MM.1S (cell line): ENCODE data around the gene SEC63.

ENCODE experiments used
- DNase-seq: peaks from one replicate; pipeline ENCODE4 v3.0.0-alpha.2; 2015
- H2AFZ ChIP-seq: fragments of 300-600 bp; sonication (generic); 2 replicates; pipeline ENCODE4 v1.6.0; 2016; ENCODE audit warnings: antibody characterized with exemption, low read length
- H3F3A ChIP-seq: fragments of 300-600 bp; sonication (generic); 2 replicates; pipeline ENCODE4 v1.6.1; 2016; ENCODE audit warnings: mild to moderate bottlenecking, antibody characterized with exemption, low read length, moderate library complexity, mixed read lengths; ENCODE audit not compliant: insufficient read depth
- H3K27ac ChIP-seq: fragments of 300-600 bp; sonication (generic); 2 replicates; pipeline ENCODE4 v1.5.1; 2016; ENCODE audit warnings: mild to moderate bottlenecking, low read length
- H3K27me3 ChIP-seq: fragments of 300-600 bp; sonication (generic); replicated peaks from 2 replicates; pipeline ENCODE4 v1.6.0; 2016; ENCODE audit warnings: low read length; ENCODE audit not compliant: insufficient read depth
- H3K36me3 ChIP-seq: fragments of 300-600 bp; sonication (generic); replicated peaks from 2 replicates; pipeline ENCODE4 v1.6.1; 2016; ENCODE audit warnings: mild to moderate bottlenecking, low read length, mixed read lengths; ENCODE audit not compliant: insufficient read depth
- H3K4me1 ChIP-seq: fragments of 300-600 bp; sonication (generic); 2 replicates; pipeline ENCODE4 v1.6.1; 2016; ENCODE audit warnings: low read length, mixed read lengths
- H3K4me2 ChIP-seq: fragments of 300-600 bp; sonication (generic); 2 replicates; pipeline ENCODE4 v1.6.0; 2016; ENCODE audit warnings: low read depth, low read length
- H3K4me3 ChIP-seq: fragments of 300-600 bp; sonication (generic); 2 replicates; pipeline ENCODE4 v1.5.1; 2016; ENCODE audit warnings: low read length, mixed read lengths
- H3K79me2 ChIP-seq: fragments of 300-600 bp; sonication (generic); 2 replicates; pipeline ENCODE4 v1.6.1; 2016; ENCODE audit warnings: mixed run types, low read length, mixed read lengths
- H3K9ac ChIP-seq: fragments of 300-600 bp; sonication (generic); 2 replicates; pipeline ENCODE4 v1.6.1; 2016; ENCODE audit warnings: low read length, mixed read lengths
- H3K9me2 ChIP-seq: fragments of 300-600 bp; sonication (generic); replicated peaks from 2 replicates; pipeline ENCODE4 v1.6.1; 2016; ENCODE audit warnings: mild to moderate bottlenecking, low read length, mixed read lengths; ENCODE audit not compliant: insufficient read depth
- H3K9me3 ChIP-seq: fragments of 300-600 bp; sonication (generic); replicated peaks from 2 replicates; pipeline ENCODE4 v1.6.1; 2016; ENCODE audit warnings: mild to moderate bottlenecking, low read length, mixed read lengths; ENCODE audit not compliant: insufficient read depth
- H4K20me1 ChIP-seq: fragments of 300-600 bp; sonication (generic); 2 replicates; pipeline ENCODE4 v1.6.1; 2016; ENCODE audit warnings: mild to moderate bottlenecking, low read length, moderate library complexity, mixed read lengths; ENCODE audit not compliant: insufficient read depth
- EZH2 ChIP-seq: fragments of 300-600 bp; sonication (generic); optimal IDR thresholded peaks from 2 replicates; pipeline ENCODE3; 2017; ENCODE audit warnings: low read depth, mild to moderate bottlenecking, antibody characterized with exemption, low read length, mixed read lengths
- EZH2phosphoT487 ChIP-seq: fragments of 300-600 bp; sonication (generic); IDR thresholded peaks from 2 replicates; pipeline ENCODE4 v1.6.1; 2018; ENCODE audit warnings: antibody characterized with exemption, low read length
- TF ChIP-seq, protein P1 (sequence below): fragments of 300-600 bp; sonication (generic); IDR thresholded peaks from 2 replicates; pipeline ENCODE4 v1.5.1; 2016; ENCODE audit warnings: antibody characterized with exemption, low read length, mixed read lengths

Gene SEC63

DNA sequence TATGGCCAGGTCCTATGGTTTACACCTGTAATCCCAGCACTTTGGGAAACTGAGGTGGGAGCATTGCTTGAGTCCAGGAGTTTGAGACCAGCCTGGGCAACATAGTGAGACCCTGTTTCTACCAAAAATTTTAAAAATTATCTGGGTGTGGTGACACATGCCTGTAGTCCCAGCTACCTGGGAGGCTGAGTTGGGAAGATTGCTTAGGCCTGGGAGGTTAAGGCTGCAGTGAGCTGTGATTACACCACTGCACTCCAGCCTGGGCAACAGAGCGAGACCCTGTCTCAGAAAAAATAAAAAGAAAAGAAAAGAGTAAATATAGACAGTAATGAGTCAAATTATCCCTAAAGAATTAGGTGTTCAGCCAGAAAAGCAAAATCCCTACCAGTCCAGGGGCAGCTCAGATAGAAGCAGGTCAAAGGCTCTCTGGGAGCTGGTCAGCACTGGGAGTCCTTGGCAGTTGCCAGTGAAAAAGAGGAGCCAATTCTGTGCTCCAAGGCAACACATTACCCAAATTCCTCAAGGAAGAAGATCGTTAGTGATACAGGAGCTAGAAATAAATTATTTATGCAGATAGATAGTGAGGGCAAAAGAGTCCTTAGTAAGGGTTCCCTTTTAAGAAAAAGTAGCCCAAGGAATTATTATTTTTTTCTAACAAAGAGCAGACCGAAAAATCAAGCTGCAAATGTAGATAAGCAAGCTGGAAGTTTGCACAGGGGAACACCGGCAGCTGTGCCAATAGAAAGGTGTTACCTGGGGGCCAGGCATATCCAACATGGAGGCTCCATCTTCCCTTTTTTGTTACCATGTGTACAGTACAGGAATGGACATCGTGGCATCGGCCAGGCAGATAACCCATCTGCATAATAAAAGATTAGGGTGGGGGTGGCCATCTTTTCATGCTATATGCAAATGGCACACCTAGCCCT, 31.4 kb upstream of the SEC63 start:
- no peaks in the 10 kb centered on the region for H3K9me3 ChIP-seq
- no peaks in the 10 kb centered on the region for H3F3A ChIP-seq
- TF ChIP-seq EZH2 (no peak), EZH2phosphoT487 (no peak)
- TF ChIP-seq, protein P1, sequence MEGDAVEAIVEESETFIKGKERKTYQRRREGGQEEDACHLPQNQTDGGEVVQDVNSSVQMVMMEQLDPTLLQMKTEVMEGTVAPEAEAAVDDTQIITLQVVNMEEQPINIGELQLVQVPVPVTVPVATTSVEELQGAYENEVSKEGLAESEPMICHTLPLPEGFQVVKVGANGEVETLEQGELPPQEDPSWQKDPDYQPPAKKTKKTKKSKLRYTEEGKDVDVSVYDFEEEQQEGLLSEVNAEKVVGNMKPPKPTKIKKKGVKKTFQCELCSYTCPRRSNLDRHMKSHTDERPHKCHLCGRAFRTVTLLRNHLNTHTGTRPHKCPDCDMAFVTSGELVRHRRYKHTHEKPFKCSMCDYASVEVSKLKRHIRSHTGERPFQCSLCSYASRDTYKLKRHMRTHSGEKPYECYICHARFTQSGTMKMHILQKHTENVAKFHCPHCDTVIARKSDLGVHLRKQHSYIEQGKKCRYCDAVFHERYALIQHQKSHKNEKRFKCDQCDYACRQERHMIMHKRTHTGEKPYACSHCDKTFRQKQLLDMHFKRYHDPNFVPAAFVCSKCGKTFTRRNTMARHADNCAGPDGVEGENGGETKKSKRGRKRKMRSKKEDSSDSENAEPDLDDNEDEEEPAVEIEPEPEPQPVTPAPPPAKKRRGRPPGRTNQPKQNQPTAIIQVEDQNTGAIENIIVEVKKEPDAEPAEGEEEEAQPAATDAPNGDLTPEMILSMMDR = no peak
- H3K27ac ChIP-seq = no peak overlapping the region
- no peaks in the 10 kb centered on the region for H3K27me3 ChIP-seq
- DNase-seq = no peak
- no peak overlapping the region for H3K4me2 ChIP-seq
- no peaks in the 10 kb centered on the region for H3K9me2 ChIP-seq
- H3K9ac ChIP-seq = no peak overlapping the region
- no peaks in the 10 kb centered on the region for H4K20me1 ChIP-seq
- H3K4me1 ChIP-seq = no peaks in the 10 kb centered on the region
- no peak overlapping the region for H3K4me3 ChIP-seq
- H3K36me3 ChIP-seq = no peaks in the 10 kb centered on the region
- H3K79me2 ChIP-seq = no peaks in the 10 kb centered on the region
- no peak overlapping the region for H2AFZ ChIP-seq

DNA sequence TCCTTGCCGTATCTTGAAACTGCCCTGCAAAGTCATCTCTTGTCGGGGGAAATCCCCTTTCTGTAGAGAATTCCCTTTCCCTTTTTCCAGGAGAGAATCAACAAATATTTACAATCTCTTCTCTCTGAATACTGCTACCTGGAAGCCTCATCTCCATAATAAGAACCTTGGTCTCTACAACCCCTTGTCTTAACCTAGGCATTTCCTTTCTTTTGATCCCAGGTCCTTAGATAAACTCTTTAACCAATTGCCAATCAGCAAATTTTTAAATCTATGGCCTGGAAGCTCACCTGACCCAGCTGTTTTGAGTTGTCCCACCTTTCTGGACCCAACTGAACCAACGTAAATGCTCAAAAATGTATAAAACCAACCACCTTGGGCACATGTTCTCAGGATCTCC, 30.6 kb upstream of the SEC63 start:
- no peaks in the 10 kb centered on the region for H3K27me3 ChIP-seq
- H3K9me2 ChIP-seq = no peaks in the 10 kb centered on the region
- H3K79me2 ChIP-seq = no peaks in the 10 kb centered on the region
- no peak overlapping the region for H3K4me3 ChIP-seq
- H3K27ac ChIP-seq = no peak overlapping the region
- H2AFZ ChIP-seq = no peak overlapping the region
- no peak for TF ChIP-seq EZH2
- no peak for TF ChIP-seq EZH2phosphoT487
- TF ChIP-seq, protein P1 = no peak
- no peaks in the 10 kb centered on the region for H3F3A ChIP-seq
- no peaks in the 10 kb centered on the region for H4K20me1 ChIP-seq
- no peaks in the 10 kb centered on the region for H3K4me1 ChIP-seq
- H3K4me2 ChIP-seq = no peak overlapping the region
- H3K9ac ChIP-seq = no peak overlapping the region
- H3K9me3 ChIP-seq = no peaks in the 10 kb centered on the region
- DNase-seq = no peak
- H3K36me3 ChIP-seq = no peaks in the 10 kb centered on the region

DNA sequence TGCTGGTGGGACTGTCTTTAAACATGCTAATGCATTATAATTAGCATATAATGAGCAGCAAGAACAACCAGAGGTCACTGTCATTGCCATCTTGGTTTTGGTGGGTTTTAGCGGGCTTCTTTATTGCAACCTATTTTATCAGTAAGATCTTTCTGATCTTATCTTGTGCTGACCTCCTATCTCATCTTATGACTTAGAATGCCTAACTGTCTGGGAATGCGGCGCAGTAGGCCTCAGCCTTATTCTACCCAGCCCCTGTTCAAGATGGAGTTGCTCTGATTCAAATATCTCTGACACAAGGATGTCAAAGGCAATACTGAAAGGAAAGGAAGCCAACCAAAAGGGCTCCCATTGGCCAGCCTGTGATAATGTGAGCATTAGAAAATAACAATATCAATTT, 29.8 kb upstream of the SEC63 start:
- H3K9me2 ChIP-seq = no peaks in the 10 kb centered on the region
- no peaks in the 10 kb centered on the region for H3K4me1 ChIP-seq
- no peaks in the 10 kb centered on the region for H3K9me3 ChIP-seq
- H3K36me3 ChIP-seq = no peaks in the 10 kb centered on the region
- H3K27ac ChIP-seq = no peak overlapping the region
- no peak overlapping the region for H3K9ac ChIP-seq
- H3K4me2 ChIP-seq = no peak overlapping the region
- no peak overlapping the region for H2AFZ ChIP-seq
- no peak for DNase-seq
- TF ChIP-seq EZH2phosphoT487 (no peak), EZH2 (no peak)
- TF ChIP-seq, protein P1 = no peak
- no peaks in the 10 kb centered on the region for H3K27me3 ChIP-seq
- no peaks in the 10 kb centered on the region for H3F3A ChIP-seq
- H3K4me3 ChIP-seq = no peak overlapping the region
- no peaks in the 10 kb centered on the region for H3K79me2 ChIP-seq
- no peaks in the 10 kb centered on the region for H4K20me1 ChIP-seq
